OCI-LY1 (cell line): ENCODE results near the gene MMP24OS.
"Not testable (repeated sequence)": the region's sequence is repeated elsewhere in the genome, so short reads cannot be mapped to it uniquely, and the experiment has no call there.

ENCODE experiments used
- H2AFZ ChIP-seq: fragments of 200-600 bp; sonication (generic), shearing (Covaris generic); 2 replicates; pipeline ENCODE4 v1.6.0; 2014; ENCODE audit warnings: antibody characterized with exemption, mild to moderate bottlenecking, low read length
- H3F3A ChIP-seq: fragments of 200-600 bp; sonication (generic), shearing (Covaris generic); 2 replicates; pipeline ENCODE4 v1.6.0; 2014; ENCODE audit warnings: mild to moderate bottlenecking, antibody characterized with exemption, low read length, moderate library complexity; ENCODE audit not compliant: insufficient read depth
- H3K27ac ChIP-seq: fragments of 200-600 bp; sonication (generic); 2 replicates; pipeline ENCODE4 v1.5.1; 2014; ENCODE audit warnings: low read length, mixed run types, mild to moderate bottlenecking, low read depth; ENCODE audit not compliant: poor library complexity, severe bottlenecking
- H3K27me3 ChIP-seq: fragments of 200-600 bp; sonication (generic); 2 replicates; pipeline ENCODE4 v1.6.0; 2014; ENCODE audit warnings: antibody characterized with exemption, mild to moderate bottlenecking, low read length, moderate library complexity; ENCODE audit not compliant: insufficient read depth
- H3K36me3 ChIP-seq: fragments of 200-600 bp; sonication (generic); 2 replicates; pipeline ENCODE4 v1.6.1; 2014; ENCODE audit warnings: mild to moderate bottlenecking, antibody characterized with exemption, low read length, moderate library complexity, mixed read lengths; ENCODE audit not compliant: insufficient read depth
- H3K4me1 ChIP-seq: fragments of 200-600 bp; sonication (generic); 2 replicates; pipeline ENCODE4 v1.5.1; 2014; ENCODE audit warnings: mild to moderate bottlenecking, low read length, moderate library complexity; ENCODE audit not compliant: insufficient read depth, severe bottlenecking
- H3K4me2 ChIP-seq: fragments of 200-600 bp; sonication (generic), shearing (Covaris generic); 2 replicates; pipeline ENCODE4 v1.6.1; 2014; ENCODE audit warnings: low read length
- H3K4me3 ChIP-seq: fragments of 200-600 bp; sonication (generic); 2 replicates; pipeline ENCODE4 v1.5.1; 2014; ENCODE audit warnings: low read length, low read depth, mild to moderate bottlenecking, mixed read lengths; ENCODE audit not compliant: poor library complexity, severe bottlenecking
- H3K79me2 ChIP-seq: fragments of 200-600 bp; shearing (Covaris generic); 2 replicates; pipeline ENCODE4 v1.6.1; 2016; ENCODE audit warnings: mixed run types, low read length, mixed read lengths; ENCODE audit not compliant: insufficient read depth
- H3K9ac ChIP-seq: fragments of 200-600 bp; sonication (generic), shearing (Covaris generic); 2 replicates; pipeline ENCODE4 v1.6.1; 2014; ENCODE audit warnings: mild to moderate bottlenecking, low read length, mixed read lengths
- H3K9me2 ChIP-seq: fragments of 200-600 bp; sonication (generic), shearing (Covaris generic); 2 replicates; pipeline ENCODE4 v1.6.1; 2014; ENCODE audit warnings: low read depth, mild to moderate bottlenecking, low read length, mixed read lengths
- H3K9me3 ChIP-seq: fragments of 200-600 bp; shearing (Covaris generic); 2 replicates; pipeline ENCODE4 v1.6.1; 2014; ENCODE audit warnings: low read length, mixed read lengths
- H4K20me1 ChIP-seq: fragments of 200-600 bp; sonication (generic), shearing (Covaris generic); 2 replicates; pipeline ENCODE4 v1.6.0; 2016; ENCODE audit warnings: mild to moderate bottlenecking, low read length; ENCODE audit not compliant: insufficient read depth
- CTCF ChIP-seq: fragments of 200-600 bp; sonication (generic), shearing (Covaris generic); IDR thresholded peaks from 2 replicates; pipeline ENCODE4 v1.5.1; 2017; ENCODE audit warnings: mild to moderate bottlenecking, antibody characterized with exemption, low read length, moderate library complexity, mixed read lengths
- EZH2 ChIP-seq: fragments of 200-600 bp; sonication (generic), shearing (Covaris generic); IDR thresholded peaks from 2 replicates; pipeline ENCODE4 v1.8.0; 2017; ENCODE audit warnings: borderline replicate concordance, mixed run types, mild to moderate bottlenecking, antibody characterized with exemption, low read length, moderate library complexity, mixed read lengths

MMP24OS gene

GRCh38 chr20:35317416-35318210 lies 39.7 kb upstream of the MMP24OS start:
- no peaks in the 10 kb centered on the region for H3K27me3 ChIP-seq

DNA sequence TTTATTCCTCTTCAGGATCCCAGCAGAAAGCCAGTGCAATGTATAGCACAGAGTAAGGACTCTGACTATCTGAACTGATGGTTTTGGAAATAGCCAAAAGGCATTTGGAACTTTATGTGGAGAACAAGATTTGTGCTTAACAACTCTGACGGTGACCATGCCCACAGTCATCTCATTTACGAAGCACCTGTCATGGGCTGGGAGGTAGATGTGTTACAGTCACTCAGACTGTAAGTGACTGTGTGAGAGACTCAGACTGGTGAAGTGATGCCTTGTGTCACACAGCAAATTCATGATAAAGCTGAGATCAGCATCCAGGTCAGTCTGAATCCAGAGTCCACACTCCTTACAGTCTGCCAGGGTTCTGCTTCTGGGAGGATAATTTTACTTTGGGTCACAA lies 38.2 kb upstream of the MMP24OS start:
- H3K4me1 ChIP-seq = no peaks in the 10 kb centered on the region

More at GRCh38 chr20:35317416-35318210, 39.7 kb upstream of the MMP24OS start:
- Histone ChIP-seq H3K36me3 (peaks cover 2% of the 10 kb centered on the region; the same call in 1 of the 2 replicates), H4K20me1 (no peaks in the 10 kb centered on the region), H3F3A (no peaks in the 10 kb centered on the region), H3K27ac (no peak overlapping the region), H3K9ac (no peak overlapping the region), H3K9me3 (no peaks in the 10 kb centered on the region), H3K4me2 (no peak overlapping the region), H3K9me2 (no peaks in the 10 kb centered on the region), H3K79me2 (no peaks in the 10 kb centered on the region), H2AFZ (no peak overlapping the region), H3K4me1 (no peaks in the 10 kb centered on the region), H3K4me3 (no peak overlapping the region)
- TF ChIP-seq CTCF (no peak), EZH2 (no peak)

GRCh38 chr20:35315632-35316020 lies 37.7 kb upstream of the MMP24OS start:
- not testable (repeated sequence) for H3K36me3 ChIP-seq, H3K4me1 ChIP-seq, H2AFZ ChIP-seq, H3K4me3 ChIP-seq, H3K79me2 ChIP-seq, H3K9me3 ChIP-seq, H4K20me1 ChIP-seq, H3F3A ChIP-seq, H3K9me2 ChIP-seq, H3K9ac ChIP-seq, H3K4me2 ChIP-seq, H3K27ac ChIP-seq, H3K27me3 ChIP-seq

More for the DNA sequence above, 38.2 kb upstream of the MMP24OS start:
- Histone ChIP-seq H3K27me3 (no peaks in the 10 kb centered on the region), H3K4me2 (no peak overlapping the region), H4K20me1 (no peaks in the 10 kb centered on the region), H2AFZ (no peak overlapping the region), H3K79me2 (no peaks in the 10 kb centered on the region), H3K9ac (no peak overlapping the region), H3K36me3 (peaks cover 6% of the 10 kb centered on the region; the same call in 1 of the 2 replicates), H3K9me2 (no peaks in the 10 kb centered on the region), H3K4me3 (no peak overlapping the region), H3K9me3 (no peaks in the 10 kb centered on the region), H3K27ac (no peak overlapping the region), H3F3A (no peaks in the 10 kb centered on the region)
- TF ChIP-seq EZH2 (no peak), CTCF (no peak)
